NB4 (cell line): Measurements from ENCODE around the gene MPPED1.
A peak's percentile ranks its signal among the peaks of the same experiment; 100 is the strongest.

Experiments
- DNase-seq: peaks from one replicate; pipeline ENCODE4 v3.0.0; 2010; ENCODE audit warnings: low read depth
- H3K4me3 ChIP-seq: one replicate; pipeline ENCODE4 v1.5.1; 2011; ENCODE audit warnings: mild to moderate bottlenecking, low read depth, low read length, moderate library complexity
- CTCF ChIP-seq: IDR thresholded peaks from one replicate; pipeline ENCODE4 v1.5.1; 2012; ENCODE audit warnings: low read depth, low read length
- MAX ChIP-seq: IDR thresholded peaks from 2 replicates; pipeline ENCODE4 v1.6.1; 2011; ENCODE audit warnings: low read depth, low read length
- MYC ChIP-seq: IDR thresholded peaks from 2 replicates; pipeline ENCODE4 v1.6.1; 2011; ENCODE audit warnings: low read depth, low read length
- POLR2A ChIP-seq: IDR thresholded peaks from 2 replicates; pipeline ENCODE4 v1.6.1; 2011; ENCODE audit warnings: mild to moderate bottlenecking; ENCODE audit not compliant: insufficient read length; ENCODE audit errors: extremely low read depth

MPPED1 gene

GRCh38 chr22:43424666-43425630 is 13.1 kb downstream of the MPPED1 start:
- H3K4me3 ChIP-seq: no peak overlapping the region
- TF ChIP-seq POLR2A (no peak), CTCF (no peak), MYC (no peak), MAX (no peak)
- no peak for DNase-seq

GRCh38 chr22:43425976-43426785 is 14.4 kb downstream of the MPPED1 start:
- TF ChIP-seq POLR2A (no peak), MYC (no peak), MAX (no peak), CTCF (no peak)
- H3K4me3 ChIP-seq: no peak overlapping the region
- no peak for DNase-seq

GRCh38 chr22:43426816-43427215 is 15.0 kb downstream of the MPPED1 start:
- TF ChIP-seq MYC (no peak), MAX (no peak), CTCF (no peak), POLR2A (no peak)
- DNase-seq: no peak
- H3K4me3 ChIP-seq: no peak overlapping the region

GRCh38 chr22:43427296-43428004 is 15.6 kb downstream of the MPPED1 start:
- DNase-seq: no peak
- H3K4me3 ChIP-seq: no peak overlapping the region
- TF ChIP-seq CTCF (peak; percentile 14), MAX (no peak), POLR2A (no peak), MYC (no peak)

- no peak overlapping the region for H3K4me3 ChIP-seq
- TF ChIP-seq CTCF (no peak), MAX (no peak), MYC (no peak), POLR2A (no peak)
- no peak for DNase-seq
These were observed 16.2 kb downstream of the MPPED1 start for GRCh38 chr22:43428005-43428485.
